Activated CD4-positive, alpha-beta T cell treated with anti-CD3 and anti-CD28 coated beads, Interleukin-2, amount 50 U/mL, for 24 hours (primary cell): ENCODE data around the gene TNFAIP3.
A peak's percentile ranks its signal among the peaks of the same experiment; 100 is the strongest.

ENCODE experiments used
- DNase-seq, 2 donors: peaks; one replicate each; pipeline ENCODE4 v3.0.0-alpha.2; 2020; ENCODE audit warnings: low read depth in 1 of 2, low spot score in 1 of 2

Gene TNFAIP3

GRCh38 chr6:137896647-137897046, 29.6 kb downstream of the TNFAIP3 start:
- no peak for DNase-seq

- no peak for DNase-seq
These were observed 33.8 kb downstream of the TNFAIP3 start for GRCh38 chr6:137900815-137901214.

DNA sequence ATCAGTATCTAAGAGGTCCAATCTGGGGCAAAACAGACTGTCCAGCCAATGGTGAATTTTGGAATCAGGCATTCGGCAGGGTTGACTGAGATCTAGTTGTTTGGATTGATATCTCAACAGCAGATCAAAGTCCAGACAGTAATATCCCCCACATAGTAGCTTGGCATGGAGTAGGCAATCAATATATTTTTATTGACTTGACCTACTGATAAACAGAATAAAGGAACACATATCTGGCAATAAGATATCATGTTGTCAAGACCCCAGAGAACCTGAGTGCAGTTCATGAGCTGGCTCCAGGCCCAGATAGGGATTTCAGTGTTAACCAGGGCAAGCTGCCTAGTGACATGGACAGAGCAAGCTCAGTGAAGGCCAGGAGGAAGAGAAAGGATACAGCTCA, 34.4 kb downstream of the TNFAIP3 start:
- no peak for DNase-seq

- no peak for DNase-seq
These were observed 35.6 kb downstream of the TNFAIP3 start for GRCh38 chr6:137902699-137903098.

DNA sequence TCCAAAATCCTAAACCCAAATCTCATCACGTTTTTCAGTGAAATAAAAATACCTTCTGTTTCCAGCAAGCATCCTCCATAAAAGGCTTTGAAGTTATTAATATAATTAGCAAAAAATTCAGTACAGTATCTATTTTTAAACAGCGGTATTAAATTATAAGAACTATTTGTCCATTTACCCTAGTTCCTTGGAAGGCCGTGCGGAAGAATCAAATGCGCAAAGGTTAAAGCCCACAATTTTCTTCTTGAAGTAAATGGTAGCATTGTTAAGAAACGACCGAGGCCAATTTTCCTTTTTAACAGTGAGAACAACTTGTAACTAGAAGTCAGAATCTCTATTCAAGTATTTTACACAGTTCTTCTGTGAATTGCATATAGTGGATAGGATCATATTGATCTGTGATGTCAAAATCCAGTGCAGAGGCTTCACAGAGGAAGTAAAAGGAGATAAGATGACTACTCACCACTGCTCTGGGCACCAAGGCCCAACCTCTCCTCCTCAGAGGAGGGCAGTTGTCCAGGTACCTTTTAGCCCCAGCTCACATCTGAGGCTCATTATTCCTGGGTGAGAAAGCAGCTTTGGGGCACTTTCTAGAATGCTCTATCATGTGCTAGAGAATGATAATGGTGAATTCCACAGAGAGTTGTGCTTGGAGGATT, 36.3 kb downstream of the TNFAIP3 start:
- no peak for DNase-seq

GRCh38 chr6:137903933-137904821, 37.1 kb downstream of the TNFAIP3 start:
- peak in 1 of 2 donors; percentile 52 for DNase-seq

- peak; percentile 72 to 81 for DNase-seq
These were observed 38.0 kb downstream of the TNFAIP3 start for GRCh38 chr6:137904822-137905617.

DNA sequence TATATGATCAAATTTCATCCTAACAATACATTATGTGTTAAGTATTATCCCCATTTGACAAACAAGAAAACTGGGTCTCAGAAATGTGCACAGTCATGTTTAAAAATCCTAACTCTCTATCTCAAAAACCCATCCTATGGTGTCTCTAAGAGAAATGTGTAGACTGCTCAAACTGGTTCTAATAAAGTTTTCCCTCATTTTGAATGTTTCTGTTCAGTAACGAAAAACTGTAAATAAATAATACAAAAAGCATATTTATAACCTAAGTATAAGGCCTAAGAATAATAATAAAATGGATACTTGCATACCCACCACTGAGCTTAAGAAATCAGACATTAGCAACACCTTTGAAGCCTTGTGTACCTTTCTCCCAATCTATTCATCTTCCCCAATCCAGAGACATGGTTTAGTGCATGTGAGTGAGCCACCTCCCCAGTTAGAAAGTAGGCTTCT, 39.0 kb downstream of the TNFAIP3 start:
- DNase-seq = no peak

DNA sequence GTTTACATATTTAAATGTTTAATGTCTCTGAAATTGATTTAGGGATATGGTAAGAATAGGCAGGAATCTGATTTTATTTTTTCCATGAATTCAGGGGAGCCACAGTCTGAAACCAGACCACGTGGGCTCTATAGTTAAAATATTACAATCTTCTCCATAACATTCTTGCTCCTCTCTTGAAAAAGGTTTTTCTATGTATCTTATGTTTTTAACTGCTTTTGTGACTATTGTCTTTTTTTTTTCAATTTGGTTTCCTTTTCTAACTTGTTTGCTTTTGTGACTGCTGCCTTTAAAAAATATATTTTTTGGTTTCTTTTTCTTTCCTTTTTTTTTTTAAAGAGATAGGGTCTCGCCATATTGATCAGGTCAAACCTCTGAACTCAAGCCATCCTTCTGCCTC, 40.1 kb downstream of the TNFAIP3 start:
- DNase-seq = no peak

- no peak for DNase-seq
These were observed 42.5 kb downstream of the TNFAIP3 start for GRCh38 chr6:137909533-137909932.

DNA sequence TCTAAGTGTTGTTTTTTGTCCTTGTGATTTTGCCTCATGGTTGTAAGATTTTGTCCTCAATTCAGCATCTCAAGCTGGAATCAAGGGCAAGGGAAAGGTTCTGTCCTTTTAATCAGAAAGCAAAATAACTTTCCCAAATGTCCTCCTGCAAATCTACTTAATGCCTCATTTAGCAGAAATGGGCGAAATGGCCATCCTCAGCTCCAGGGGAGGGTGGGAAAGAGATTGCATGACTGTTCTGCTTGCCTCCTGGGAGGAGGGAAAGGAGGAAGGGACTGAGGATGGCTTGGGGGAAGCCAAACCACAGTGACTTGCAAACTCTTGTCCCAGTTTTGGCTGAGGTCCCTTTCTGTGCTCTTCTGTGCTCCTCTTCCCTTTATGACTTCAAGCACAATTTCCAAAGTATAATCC, 43.4 kb downstream of the TNFAIP3 start:
- no peak for DNase-seq

GRCh38 chr6:137910843-137911456, 43.9 kb downstream of the TNFAIP3 start:
- DNase-seq = no peak

GRCh38 chr6:137911675-137912191, 44.7 kb downstream of the TNFAIP3 start:
- DNase-seq = no peak

DNA sequence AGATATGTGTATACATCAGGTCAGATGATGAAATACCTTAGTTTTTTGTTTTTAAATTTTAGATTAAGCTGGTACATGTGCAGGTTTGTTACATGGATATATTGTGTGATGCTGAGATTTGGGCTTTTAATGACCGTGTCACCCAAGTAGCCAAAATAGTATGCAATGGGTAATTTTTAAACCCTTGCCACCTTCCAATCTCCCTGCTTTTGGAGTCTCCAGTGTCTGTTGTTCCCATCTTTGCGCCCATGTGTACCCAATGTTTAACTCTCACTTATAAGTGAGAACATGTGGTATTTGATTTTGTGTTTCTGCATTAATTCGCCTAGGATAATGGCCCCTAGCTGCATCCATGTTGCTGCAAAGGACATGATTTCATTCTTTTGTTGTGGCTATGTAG, 45.8 kb downstream of the TNFAIP3 start:
- DNase-seq = no peak

DNA sequence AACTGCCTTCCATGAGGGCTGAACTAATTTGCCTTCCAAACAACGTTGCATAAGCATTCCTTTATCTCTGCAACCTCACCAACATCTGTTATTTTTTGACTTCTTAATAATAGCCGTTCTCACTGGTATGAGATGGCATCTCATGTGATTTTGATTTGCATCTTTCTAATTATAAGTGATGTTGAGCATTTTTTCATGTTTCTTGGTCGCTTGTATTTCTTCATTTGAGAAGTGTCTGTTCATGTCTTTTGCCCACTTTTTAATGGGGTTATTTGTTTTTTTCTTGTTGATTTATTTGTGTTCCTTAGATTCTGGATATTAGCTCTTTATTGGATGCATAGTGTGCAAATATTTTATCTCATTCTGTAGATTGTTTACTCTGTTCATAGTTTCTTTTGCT, 46.4 kb downstream of the TNFAIP3 start:
- DNase-seq = no peak

DNA sequence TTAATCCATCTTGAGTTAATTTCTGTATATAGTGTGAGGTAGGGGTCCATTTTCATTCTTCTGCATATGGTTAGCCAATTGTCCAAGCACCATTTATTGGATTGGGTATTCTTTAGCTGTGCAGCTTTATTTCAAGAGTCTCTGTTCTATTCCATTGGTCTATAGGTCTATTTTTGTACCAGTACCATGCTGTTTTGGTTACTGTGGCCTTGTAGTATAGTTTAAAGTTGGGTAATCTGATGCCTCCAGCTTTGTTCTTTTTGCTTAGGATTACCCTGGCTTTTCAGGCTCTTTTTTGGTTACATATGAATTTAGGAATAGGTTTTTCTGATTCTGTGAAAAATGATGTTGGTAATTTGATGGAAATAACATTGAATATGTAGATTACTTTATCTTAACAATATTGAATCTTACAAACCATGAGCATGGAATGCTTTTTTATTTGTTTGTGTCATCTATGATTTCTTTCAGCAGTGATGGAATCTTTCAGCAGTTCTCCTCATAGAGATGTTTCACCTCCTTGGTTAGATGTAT, 47.0 kb downstream of the TNFAIP3 start:
- DNase-seq = no peak

- no peak for DNase-seq
These were observed 47.6 kb downstream of the TNFAIP3 start for GRCh38 chr6:137914530-137915193.

GRCh38 chr6:137915790-137916189, 48.7 kb downstream of the TNFAIP3 start:
- DNase-seq = no peak

DNA sequence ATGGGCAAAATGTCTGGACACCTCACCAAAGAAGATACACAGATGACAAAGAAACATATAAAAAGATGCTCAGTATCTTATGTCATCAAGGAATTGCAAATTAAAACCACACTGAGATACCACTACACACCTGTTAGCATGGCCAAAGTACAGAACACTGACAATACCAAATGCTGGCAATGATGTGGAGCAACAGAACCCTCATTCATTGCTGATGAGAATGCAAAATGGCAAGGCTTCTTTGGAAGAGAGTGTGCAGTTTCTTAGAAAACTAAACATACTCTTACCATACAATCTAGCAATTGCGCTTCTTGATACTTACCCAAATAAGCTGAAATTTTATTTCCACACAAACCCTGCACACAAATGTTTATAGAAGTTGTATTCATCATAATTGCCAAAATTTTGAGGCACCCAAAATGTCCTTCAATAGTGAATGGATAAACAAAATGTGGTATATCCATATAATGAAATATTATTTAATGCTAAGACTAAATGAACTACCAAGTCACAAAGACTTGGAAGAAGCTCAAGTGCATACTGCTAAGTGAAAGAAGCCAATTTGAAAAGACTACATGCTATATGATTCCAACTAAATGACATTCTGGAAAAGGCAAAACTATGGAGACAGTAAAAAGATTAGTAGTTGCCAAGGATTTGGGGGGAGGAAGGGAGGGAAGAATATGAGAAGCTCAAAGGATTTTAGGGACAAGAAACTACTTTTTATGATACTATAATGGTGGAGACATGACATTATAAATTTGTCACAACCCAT, 50.7 kb downstream of the TNFAIP3 start:
- no peak for DNase-seq

DNA sequence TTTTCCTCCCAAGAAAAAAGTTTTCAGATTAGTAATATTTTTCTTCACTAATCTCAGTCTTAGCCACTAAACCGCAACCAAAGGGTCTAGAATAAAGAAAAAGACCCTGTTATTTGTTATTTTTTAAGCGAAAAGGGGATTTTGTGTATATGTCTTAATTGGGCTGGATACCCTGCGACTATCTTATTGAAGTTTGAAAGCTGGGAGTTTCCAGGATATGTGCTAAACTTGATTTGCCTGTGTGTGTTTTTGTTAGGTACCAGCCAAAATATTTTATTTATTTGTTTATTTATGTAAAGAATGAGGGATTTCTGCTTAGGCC, 52.4 kb downstream of the TNFAIP3 start:
- DNase-seq = no peak
